ENCODE results near the gene CACNA2D3.

Gene CACNA2D3

DNA sequence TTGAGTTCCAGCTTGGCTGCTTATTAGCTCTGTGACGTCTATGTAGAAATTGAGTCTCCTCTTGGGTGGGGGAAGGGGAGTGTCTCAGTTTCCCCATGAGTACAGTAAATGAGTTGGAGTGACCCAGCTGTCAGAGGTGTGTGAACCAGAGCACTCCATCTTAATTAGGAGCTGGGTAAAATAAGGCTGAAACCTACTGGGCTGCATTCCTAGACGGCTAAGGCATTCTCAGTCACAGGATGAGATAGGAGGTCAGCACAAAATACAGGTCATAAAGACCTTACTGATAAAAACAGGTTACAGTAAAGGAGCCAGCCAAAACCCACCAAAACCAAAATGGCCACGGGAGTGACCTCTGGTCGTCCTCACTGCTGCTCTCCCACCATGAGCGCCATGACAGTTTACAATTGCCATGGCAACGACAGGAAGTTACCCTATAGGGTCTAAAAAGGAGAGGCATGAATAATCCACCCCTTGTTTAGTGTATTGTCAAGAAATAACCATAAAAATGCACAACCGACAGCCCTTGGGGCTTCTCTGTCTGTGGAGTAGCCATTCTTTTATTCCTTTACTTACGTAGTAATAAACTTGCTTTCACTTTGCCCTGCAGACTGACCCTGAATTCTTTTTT is 222.4 kb downstream of the CACNA2D3 start:
- FAIRE-seq: no peak

DNA sequence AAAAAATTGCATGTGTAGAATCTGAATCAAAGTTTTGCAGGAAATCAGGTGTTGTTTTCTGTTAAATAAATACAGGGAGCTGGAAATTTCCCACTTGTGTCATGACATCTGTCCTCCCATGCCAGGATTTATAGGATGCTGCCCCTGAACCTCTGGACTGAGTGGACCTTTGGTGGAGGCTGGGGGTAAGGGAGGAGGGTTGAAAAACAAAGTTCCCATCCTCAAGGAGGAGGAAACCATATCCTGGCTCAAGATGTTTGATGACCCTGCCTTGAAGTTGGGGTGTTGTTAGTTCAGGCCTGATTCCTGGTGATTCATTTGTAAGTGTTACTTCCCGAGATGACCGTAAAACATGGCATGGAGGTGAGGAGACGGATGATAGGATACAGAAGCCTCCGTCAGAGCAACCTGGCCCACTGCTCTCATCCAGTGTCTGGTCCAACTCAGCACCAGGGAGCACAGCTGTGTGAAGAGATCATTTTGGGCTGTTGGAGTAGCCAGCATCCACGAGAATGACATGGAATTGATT is 223.6 kb downstream of the CACNA2D3 start:
- no peak for FAIRE-seq

DNA sequence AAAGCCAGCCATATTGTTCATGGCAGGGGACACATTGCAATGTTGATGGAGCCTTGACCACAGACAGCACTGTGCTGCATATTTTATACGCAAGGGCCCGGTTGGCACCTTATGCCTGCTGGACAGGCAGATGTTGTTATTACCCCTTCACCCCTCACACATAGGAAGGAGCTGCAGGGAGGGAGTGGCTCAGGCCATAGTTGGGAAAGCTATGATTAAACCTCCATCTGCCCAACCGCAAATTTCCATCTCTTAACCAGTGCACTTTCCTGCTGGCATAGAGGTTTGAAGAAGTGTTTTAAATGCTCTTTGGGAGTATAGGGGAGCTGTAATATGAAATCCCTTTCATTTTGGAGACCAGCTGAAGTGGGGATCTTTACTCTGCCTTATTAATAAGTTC is 224.7 kb downstream of the CACNA2D3 start:
- no peak for FAIRE-seq

DNA sequence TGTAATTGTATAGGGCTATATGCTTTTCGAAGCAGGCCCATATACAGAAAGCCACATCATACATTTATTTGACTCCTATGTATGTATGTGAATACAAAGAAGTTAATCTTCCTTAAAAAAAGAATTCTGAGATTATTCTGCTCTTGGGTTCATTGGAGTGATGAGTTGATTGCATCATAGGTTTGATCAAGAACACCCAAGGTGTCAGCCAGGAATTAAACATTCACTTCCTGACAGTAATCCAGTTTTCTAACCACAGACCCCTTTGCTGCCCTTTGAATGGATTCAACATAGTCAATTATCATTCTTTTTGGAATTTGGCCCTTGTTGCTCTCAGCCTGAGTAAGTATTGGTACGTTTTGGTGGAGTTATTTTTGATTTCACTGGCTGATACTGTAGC is 225.6 kb downstream of the CACNA2D3 start:
- FAIRE-seq: no peak

DNA sequence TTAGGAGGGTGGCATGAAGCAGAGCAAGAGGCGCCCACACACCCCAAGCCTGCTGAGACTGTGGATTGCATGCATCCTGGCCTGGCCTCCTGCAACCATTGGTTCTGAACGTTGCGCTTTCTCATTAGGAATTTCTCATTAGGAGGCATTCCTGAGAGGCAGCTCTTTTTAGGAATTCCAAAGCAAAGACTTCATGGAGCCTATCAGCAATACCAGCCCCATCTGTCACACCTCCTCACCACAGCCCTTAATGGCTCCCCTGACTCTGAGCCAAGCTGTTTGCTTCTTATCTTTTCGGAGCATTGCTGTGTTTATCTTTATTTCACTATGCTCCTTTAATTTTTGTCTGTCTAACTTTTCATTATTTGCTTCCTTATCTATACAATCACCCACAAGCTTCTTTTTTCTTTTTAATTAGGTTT is 226.9 kb downstream of the CACNA2D3 start:
- FAIRE-seq: no peak

DNA sequence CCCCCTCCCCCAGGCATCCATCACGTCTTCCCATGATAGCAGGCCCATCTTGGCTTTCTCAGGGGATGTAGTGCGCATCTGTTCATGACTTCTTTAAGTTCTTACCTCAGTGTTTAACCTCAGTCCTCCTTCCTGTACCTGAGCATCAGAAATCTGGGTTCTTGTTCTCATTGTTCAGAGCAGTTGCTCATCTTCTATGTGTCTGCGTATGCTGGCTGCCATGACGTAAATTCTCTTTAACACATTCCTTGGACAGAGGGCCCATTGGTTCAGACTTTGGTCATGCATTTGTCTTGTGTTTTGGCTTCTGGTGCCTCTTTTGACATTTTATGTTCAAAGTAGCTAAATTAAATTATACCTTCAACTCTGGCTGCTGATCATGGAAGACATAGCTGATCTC is 227.3 kb downstream of the CACNA2D3 start:
- FAIRE-seq: no peak

DNA sequence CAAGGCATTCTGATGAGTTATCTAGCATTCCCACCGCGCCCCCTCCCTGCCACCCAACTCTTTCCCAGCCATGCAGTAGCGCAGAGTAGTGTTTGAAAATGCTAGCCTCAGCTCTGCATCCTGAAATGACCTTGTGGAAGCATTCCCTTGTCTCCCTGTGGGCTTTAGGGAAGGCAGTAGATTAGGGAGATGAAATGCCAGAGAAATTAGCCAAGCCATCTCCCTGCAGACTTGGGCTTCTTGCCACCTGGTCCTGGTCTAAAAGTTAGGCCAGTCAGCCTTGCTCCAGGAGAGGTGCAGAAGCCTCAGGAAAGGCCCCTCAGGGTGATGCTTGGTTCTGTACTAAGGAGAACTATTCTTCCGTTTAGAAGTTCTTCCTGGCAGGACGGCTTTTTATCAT is 231.2 kb downstream of the CACNA2D3 start:
- no peak for FAIRE-seq

DNA sequence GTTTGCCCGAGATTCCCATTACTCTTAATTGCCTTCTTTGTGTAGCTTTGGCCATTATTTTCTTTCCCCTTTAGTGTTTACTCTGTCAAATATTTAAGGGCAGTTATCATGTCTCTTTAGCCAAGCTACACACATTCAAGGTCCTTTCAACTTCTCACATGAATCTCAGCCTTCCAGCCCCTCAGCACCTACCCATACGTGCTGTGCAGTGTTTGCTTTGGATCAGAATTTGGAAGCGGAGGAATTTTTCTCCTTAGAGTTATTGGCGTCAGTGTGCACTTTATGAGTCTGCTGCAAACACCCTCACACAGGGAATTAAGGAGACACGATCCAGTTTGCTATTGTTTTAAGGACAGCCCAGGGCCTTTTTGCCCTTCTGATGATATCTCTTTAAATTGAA is 231.6 kb downstream of the CACNA2D3 start:
- no peak for FAIRE-seq

DNA sequence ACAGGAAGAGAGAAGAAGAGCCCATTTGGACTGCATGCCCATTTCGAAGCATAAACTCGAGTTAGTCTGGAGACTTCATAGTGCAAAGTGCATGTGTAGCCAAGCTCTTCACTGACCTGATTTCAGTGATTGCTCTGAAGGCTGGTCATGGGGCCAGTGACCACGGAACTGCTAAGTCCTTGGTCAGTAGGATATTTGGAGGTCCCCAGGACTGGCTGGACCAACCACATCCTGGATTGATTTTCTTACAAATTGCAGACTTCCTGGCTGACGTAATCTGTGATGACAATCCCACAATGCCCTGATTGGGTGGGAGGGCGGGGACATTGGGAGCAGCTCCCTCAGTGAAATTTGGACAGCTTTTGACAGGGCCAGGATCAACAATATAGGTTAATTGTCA is 233.4 kb downstream of the CACNA2D3 start:
- FAIRE-seq: no peak

DNA sequence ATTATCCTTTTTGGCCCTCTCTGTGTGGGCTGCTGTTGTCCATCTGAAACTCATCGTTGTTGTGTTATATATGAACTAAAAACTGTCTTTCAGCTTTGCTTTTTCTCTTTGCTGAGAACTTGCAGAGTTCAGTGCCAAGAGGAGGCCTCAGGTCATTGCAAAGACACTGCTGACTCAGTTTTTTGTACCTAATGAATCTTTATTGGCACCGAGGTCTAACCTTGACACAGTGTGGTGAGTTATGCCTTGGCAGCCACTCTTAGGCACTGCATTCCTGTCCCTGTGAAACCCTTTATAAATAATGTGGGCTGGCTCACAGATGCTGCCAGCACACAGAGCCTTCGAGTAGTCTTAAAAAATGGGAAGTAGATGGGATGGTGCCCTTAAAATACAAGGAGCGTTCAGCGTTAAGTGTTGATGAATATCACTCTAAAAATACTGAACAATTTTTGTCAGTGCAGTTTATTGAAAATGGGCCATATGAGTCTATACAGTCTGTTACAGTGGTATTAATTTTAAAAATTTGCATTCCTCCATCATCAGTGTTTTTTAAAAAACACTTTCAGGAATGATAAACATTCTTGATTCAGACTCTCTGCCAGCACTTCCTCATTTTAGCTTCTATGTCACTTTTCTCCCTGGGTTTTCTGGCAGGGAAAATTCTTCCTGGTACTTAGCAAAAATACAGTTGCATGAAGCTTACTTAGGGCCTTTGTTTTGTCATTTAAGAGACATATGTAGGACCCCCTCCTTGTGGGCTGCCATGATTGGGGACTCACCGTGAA is 234.1 kb downstream of the CACNA2D3 start:
- FAIRE-seq: no peak

DNA sequence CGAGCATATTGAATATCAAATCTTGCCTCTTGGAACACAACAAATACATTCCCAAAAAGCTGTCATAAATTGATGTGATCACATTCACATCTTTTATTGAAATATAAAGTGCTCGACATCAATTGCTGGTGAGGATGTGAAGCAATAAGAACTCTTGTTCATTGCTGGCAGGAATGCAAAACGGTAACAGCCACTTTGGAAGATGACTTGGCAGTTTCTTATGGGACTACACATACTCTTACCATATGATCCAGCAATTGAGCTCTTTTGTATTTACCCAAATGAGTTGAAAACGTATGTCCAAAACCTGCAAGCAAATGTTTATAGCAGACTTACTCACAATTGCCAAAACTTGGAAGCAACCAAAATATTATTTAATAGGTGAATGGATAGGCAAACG is 234.9 kb downstream of the CACNA2D3 start:
- FAIRE-seq: no peak

DNA sequence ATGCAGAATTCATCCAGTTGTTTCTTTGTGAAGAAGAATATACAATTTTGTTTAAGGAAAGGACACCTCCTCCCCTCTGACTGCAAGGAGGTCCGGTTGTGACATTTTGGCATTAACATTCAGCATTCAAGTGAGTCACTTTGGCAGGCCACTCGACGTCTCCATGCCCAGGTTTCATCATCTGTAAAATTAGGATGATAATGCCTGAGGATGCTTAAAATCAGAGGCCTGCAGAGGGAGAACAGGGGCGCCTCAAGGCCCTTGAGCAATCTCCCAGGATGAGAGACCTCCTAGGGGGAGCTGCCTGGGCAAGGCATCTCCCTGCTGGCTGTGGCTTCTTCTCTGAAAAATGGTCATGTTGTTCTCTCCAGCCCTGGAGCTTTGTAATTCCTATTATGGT is 236.0 kb downstream of the CACNA2D3 start:
- FAIRE-seq: no peak

DNA sequence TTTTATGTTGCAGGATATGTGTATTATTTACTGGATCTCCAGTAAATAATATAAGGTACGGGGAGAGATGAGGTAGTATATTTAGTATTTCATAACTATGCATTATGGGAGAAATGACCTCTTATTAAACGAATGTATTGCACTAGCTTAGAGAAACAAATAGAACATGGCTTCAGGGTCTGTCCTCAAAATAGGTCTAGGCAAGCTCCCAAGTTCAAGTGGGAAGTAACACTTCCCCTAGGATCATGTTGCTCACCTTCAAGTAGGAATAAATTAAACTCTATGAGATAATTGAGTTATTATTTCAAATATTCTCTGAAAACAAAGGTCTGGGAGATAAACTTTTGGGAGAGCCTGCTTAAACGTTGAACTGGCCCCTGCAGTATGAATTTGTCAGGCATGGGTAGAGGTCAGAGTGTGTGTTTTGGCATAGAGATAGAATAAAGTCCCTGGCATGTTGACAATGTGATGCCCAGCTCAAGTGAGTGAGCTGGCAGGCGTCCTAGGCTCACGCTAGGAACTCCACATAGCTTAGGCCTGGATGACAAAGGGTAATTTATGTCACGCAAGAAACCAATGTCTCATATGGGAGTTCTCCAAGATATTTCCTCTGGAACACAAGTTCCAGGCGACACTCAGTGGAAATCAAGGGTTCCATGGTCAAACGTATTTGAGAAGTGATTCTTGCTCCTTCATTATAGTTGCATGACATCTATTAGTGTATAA is 236.8 kb downstream of the CACNA2D3 start:
- FAIRE-seq: no peak

DNA sequence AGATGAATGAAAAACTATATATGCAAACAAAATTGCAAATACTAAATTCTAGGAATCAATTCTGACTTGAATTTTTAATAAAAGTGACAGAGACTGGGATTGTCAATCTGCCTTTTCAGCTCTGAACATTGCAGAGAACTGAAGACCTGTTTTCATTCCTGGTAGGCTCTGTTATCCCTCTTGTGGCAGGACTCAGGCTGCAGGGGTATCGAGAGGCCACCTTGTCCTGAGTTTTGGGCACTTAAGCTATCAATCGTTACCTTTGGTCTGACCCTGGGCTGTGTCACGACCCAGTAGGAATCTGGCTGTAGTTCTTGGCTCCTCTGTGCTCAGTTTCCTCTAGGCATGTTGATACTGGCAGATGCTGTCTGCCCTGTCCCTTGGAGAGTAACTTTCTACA is 238.0 kb downstream of the CACNA2D3 start:
- FAIRE-seq: no peak

DNA sequence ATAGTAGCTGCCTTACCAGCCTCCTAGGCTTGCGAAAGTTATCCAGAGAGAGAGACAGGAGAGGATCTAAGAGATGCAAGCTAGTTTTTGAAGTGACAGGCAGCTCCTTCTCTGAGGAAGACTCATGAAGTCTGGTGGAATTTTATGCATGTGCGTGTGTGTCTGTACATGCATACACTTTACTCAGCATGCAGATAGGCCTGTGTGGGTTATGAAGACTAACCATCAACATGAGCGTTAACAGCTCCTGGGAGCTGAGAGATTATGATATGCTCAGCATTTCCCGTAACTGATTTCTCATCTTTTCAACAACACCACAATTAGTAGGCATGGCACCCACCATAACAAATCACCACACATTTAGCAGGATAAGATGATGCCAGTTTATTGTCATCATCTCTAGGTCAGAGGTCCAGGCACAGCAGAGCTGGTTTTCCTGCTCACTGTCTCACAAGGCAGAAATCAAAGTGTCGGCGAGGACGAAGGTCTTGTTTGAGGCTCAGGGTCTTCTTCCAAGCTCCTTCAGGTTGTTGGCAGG is 239.5 kb downstream of the CACNA2D3 start:
- FAIRE-seq: no peak

DNA sequence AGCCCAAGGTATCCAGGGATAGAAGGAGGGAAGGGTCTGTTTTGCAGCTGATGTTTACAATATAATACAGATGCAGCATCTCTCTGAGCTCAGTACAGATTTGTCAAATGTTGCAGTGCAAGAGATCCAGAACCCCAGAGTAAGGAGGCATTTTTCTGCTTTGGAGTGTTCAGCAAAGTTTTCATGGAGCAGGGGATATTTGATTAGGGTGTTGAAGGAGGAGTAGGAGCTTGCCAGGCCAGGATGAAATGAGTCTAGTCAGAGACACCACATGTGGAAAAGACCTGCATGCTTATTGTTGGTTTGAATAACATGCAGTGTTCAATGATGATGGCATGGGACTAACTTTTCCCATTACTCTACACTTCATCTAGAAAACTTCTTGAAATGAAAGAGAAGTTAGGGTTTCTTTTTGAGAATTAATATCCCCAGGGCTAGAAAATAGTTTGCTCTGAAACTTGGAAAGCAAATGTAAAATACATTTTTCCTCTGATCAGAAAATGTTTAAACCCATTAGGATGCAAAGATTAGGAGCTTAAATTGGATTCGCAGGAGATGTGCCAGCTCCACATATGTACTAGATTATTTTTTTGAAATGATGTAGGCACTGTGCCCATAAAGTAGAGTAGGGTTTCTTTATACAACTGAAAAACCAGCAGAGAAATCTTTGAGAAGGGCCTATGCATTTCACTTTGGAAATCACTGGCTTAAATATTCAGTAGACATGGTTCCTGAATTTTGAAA is 243.8 kb downstream of the CACNA2D3 start:
- FAIRE-seq: no peak

DNA sequence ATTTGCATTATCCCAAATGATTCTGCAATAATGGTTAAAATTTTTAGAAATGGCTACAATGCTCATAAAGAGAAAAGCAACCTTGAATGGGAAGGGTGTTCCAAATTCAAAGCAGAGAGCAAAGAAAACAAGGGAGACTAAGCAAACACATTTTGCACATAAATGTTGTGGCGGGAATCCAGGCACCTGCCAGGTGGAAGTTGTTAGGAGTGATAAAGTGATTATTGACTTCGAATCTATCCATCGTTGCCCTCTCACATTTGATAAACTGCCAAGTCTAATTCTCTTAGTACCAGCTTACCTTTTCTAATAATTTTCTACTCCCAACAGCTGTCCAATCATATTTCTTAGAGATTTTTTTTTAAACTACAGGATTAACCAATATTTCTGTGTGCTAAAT is 244.5 kb downstream of the CACNA2D3 start:
- no peak for FAIRE-seq

DNA sequence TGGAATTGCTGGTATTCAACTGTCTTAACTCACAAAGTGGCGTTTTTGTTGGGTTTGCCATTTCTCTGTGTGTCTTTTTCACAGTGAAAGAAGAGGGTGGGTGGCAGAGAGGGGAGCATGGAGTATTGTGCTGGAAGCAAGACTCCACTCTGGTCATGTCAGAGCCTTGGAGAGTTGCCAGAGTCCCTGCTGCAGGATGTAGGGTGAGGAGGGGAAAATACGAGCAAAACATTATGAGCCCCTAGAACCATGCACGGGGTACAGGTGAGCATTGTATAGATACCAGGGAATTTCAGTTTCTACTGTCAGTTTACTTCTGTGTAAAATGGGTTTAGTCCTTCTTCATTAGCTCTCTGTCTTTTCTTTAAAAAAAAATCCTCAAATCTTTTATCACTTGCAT is 249.9 kb downstream of the CACNA2D3 start:
- no peak for FAIRE-seq

DNA sequence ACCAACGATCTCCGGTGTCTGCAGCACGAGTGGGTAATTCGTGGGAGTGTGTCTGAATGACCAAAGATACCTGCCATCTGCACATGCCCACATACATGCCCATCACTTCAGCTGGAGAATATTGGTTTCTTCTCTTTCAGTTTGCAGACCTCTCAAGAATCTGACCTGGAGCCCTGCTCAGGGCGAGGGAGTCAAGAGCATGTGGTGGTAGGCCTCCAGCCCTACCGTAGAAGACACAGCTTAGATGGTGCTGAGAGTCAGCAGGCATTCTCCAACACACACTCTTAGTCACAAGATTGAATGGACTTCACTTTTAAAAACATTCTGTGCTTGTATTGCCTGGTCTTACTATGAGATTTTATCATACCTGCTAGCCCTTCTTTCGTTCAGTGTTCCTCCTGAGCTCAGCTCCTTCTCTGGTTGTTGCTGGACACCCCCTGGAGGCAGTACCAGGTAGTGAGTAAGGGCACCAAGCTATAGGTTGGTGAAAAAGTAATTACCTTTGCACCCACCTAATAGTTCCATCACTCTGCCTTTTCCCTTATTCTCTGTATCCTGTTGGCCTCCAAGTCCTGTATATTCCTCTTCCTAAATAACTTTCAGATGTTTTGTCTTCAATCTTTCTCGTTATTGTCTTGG is 252.0 kb downstream of the CACNA2D3 start:
- no peak for FAIRE-seq

DNA sequence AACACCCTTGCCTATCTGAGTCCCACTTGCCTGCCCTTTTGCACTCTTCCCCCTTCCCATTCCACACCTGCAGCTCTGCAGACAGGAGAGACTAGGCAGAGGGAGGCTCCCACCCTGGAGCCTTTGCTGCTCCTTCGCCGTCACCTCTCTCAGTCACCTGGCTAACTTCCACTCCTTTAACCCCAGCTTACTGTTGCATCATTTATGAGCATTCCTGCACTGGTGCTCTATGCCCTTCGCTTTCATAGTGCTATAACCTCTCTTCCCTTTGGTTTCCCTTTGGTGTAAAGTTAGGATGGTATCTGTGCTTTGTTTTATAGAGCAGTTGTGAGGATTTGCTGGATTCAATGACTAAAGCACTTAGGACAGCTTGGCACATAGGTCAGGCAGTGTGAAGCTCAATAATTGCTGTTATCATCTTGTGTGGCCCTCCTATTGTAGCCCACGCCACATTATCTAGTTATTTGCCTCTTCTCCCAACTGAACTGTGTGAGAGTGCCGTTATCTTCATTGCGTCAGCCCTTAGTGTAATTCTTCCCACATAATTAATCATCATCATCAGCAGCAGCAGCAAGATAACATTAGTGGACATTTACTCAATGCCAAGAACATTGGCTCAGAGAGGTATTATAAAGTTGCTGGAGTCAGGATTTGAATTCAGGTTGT is 253.9 kb downstream of the CACNA2D3 start:
- FAIRE-seq: no peak

DNA sequence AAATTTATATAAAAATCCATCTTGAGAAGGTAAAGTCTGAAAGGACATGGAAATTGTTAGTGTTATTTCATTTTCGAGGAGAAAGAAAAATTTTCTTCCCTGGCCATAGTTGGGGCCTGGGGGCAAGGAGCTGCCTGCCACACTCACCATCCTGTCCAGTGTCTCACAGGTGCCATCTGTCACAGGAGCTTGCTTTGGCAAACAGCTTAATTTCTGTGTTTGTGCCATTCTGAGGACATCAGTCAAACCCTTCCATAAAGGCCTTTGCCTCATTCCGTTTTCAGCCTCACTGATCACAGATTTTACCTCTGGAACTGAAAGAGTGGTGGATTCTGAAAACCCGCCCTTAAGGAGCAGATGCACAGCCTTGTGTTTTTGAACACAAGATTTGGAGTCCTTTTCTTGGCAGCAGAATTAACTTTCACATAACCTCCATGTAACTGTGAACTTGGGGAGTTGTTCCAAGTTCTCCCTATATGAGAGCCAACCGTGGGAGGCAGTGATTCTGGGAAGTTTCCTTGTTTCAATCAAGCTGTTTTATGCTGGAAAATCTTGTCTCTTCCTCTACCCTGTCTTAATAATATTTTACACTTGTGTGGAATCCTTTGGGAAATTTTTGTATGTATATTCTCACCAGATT is 254.7 kb downstream of the CACNA2D3 start:
- no peak for FAIRE-seq

All from G401.6 (cell line).